ENCODE measurements around the gene CMIP.
"Not testable (repeated sequence)": the region's sequence is repeated elsewhere in the genome, so short reads cannot be mapped to it uniquely, and the experiment has no call there.

CMIP gene

GRCh38 chr16:81720973-81721906, 276.6 kb downstream of the CMIP start:
- in situ Hi-C loops (cut with HindIII; ENCODE audit: low sequenced_read_pairs) = no loop called here

- in situ Hi-C loops (cut with HindIII; ENCODE audit: low sequenced_read_pairs) = no loop called here
These were observed 278.6 kb downstream of the CMIP start for GRCh38 chr16:81723098-81723723.

GRCh38 chr16:81728435-81728834, 283.8 kb downstream of the CMIP start:
- in situ Hi-C loops (cut with HindIII; ENCODE audit: low sequenced_read_pairs) = no loop called here

GRCh38 chr16:81729451-81729850, 284.8 kb downstream of the CMIP start:
- in situ Hi-C loops (cut with HindIII; ENCODE audit: low sequenced_read_pairs) = no loop called here

- in situ Hi-C loops (cut with HindIII; ENCODE audit: low sequenced_read_pairs) = loop anchor here (5.0 kb wide), 1 partner anchor 358 kb away; no protein-coding TSS in a partner anchor
These were observed 285.8 kb downstream of the CMIP start for GRCh38 chr16:81730090-81731051.

GRCh38 chr16:81731649-81732048, 287.0 kb downstream of the CMIP start:
- in situ Hi-C loops (cut with HindIII; ENCODE audit: low sequenced_read_pairs) = loop anchor here (5.0 kb wide), 1 partner anchor 359 kb away; no protein-coding TSS in a partner anchor

GRCh38 chr16:81732699-81733098, 288.1 kb downstream of the CMIP start:
- in situ Hi-C loops (cut with HindIII; ENCODE audit: low sequenced_read_pairs) = loop anchor here (5.0 kb wide), 1 partner anchor 360 kb away; no protein-coding TSS in a partner anchor

GRCh38 chr16:81733295-81733694, 288.7 kb downstream of the CMIP start:
- in situ Hi-C loops (cut with HindIII; ENCODE audit: low sequenced_read_pairs) = loop anchor here (5.0 kb wide), 1 partner anchor 361 kb away; no protein-coding TSS in a partner anchor

GRCh38 chr16:81734632-81735434, 290.2 kb downstream of the CMIP start:
- in situ Hi-C loops (cut with HindIII; ENCODE audit: low sequenced_read_pairs) = loop anchor here (5.0 kb wide), 1 partner anchor 363 kb away; no protein-coding TSS in a partner anchor

GRCh38 chr16:81737885-81738536, 293.4 kb downstream of the CMIP start:
- in situ Hi-C loops (cut with HindIII; ENCODE audit: low sequenced_read_pairs) = no loop called here

- in situ Hi-C loops (cut with HindIII; ENCODE audit: low sequenced_read_pairs) = no loop called here
These were observed 294.3 kb downstream of the CMIP start for GRCh38 chr16:81738783-81739496.

- in situ Hi-C loops (cut with HindIII; ENCODE audit: low sequenced_read_pairs) = no loop called here
These were observed 294.9 kb downstream of the CMIP start for GRCh38 chr16:81739503-81739902.

GRCh38 chr16:81740169-81740568, 295.6 kb downstream of the CMIP start:
- in situ Hi-C loops (cut with HindIII; ENCODE audit: low sequenced_read_pairs) = no loop called here

- in situ Hi-C loops (cut with HindIII; ENCODE audit: low sequenced_read_pairs) = not testable (repeated sequence)
These were observed 296.8 kb downstream of the CMIP start for GRCh38 chr16:81741430-81741770.

GRCh38 chr16:81744385-81744784, 299.8 kb downstream of the CMIP start:
- in situ Hi-C loops (cut with HindIII; ENCODE audit: low sequenced_read_pairs) = no loop called here

- in situ Hi-C loops (cut with HindIII; ENCODE audit: low sequenced_read_pairs) = no loop called here
These were observed 300.3 kb downstream of the CMIP start for GRCh38 chr16:81744911-81745310.

GRCh38 chr16:81745704-81746558, 301.3 kb downstream of the CMIP start:
- in situ Hi-C loops (cut with HindIII; ENCODE audit: low sequenced_read_pairs) = no loop called here

- in situ Hi-C loops (cut with HindIII; ENCODE audit: low sequenced_read_pairs) = no loop called here
These were observed 302.0 kb downstream of the CMIP start for GRCh38 chr16:81746566-81746965.
